ENCODE data around the gene TRIB2. TPM values are rescaled to one million over a fixed set of nuclear protein-coding genes. Genes with fewer than 3 reads are reported as not detected.
A peak's percentile ranks its signal among the peaks of the same experiment; 100 is the strongest.

TRIB2 gene
- total and polyA plus RNA-seq, 3 experiments from 2014 or later: 9.4 to 48.6 (median 9.6) TPM

GRCh38 chr2:12759248-12759647 lies 42.5 kb downstream of the TRIB2 start:
- no peaks in the 10 kb centered on the region for H3K9me3 ChIP-seq (ENCODE audit: low read length)
- Mint-ChIP-seq H3K4me1 (peaks cover 11 to 14% (median 13%) of the 10 kb centered on the region in 3 donors), H3K27me3 (peaks cover 0 to 3% of the 10 kb centered on the region in 2 donors), H3K36me3 (peaks cover 0 to 2% (median 0%) of the 10 kb centered on the region in 3 donors), H3K9me3 (no peaks in the 10 kb centered on the region), H3K27ac (no peak overlapping the region), H3K4me3 (no peak overlapping the region)
- H3K36me3 ChIP-seq (ENCODE audit: insufficient read depth, low read length): no peaks in the 10 kb centered on the region
- H3K27me3 ChIP-seq (ENCODE audit: insufficient read depth, low read length, poor library complexity, severe bottlenecking): no peaks in the 10 kb centered on the region
- ChIA-PET CTCF (interaction anchor here (0.8 kb wide), 1 partner anchor 15 kb away, joined by 4 read pairs; no protein-coding TSS in a partner anchor), POLR2A (no interaction called here)
- no peak for DNase-seq
- H3K4me3 ChIP-seq (ENCODE audit: low read length): no peak overlapping the region
- no peak overlapping the region for H3K27ac ChIP-seq (ENCODE audit: low read depth, low read length)
- H3K4me1 ChIP-seq (ENCODE audit: insufficient read depth, low read length): peaks cover 4% of the 10 kb centered on the region

- Histone ChIP-seq H3K9me3 (ENCODE audit: low read length) (no peaks in the 10 kb centered on the region), H3K27me3 (ENCODE audit: insufficient read depth, low read length, poor library complexity, severe bottlenecking) (no peaks in the 10 kb centered on the region), H3K27ac (ENCODE audit: low read depth, low read length) (no peak overlapping the region), H3K4me1 (ENCODE audit: insufficient read depth, low read length) (peaks cover 4% of the 10 kb centered on the region), H3K36me3 (ENCODE audit: insufficient read depth, low read length) (no peaks in the 10 kb centered on the region), H3K4me3 (ENCODE audit: low read length) (no peak overlapping the region)
- Mint-ChIP-seq H3K27me3 (peaks cover 0 to 2% of the 10 kb centered on the region in 2 donors), H3K36me3 (peaks cover 0 to 10% (median 0%) of the 10 kb centered on the region in 3 donors), H3K9me3 (peaks cover 0 to 7% (median 0%) of the 10 kb centered on the region in 5 donors), H3K4me1 (peaks cover 11 to 14% (median 13%) of the 10 kb centered on the region in 3 donors), H3K27ac (peak overlapping the region in 1 of 8 donors; percentile 27), H3K4me3 (peak overlapping the region in 4 of 7 donors; percentile 16 to 38 (median 18))
- ChIA-PET CTCF (interaction anchor here (1.3 kb wide), 1 partner anchor 43 kb away, joined by 3 read pairs; no protein-coding TSS in a partner anchor), POLR2A (no interaction called here)
- DNase-seq: no peak
Measured at GRCh38 chr2:12761104-12761503, 44.4 kb downstream of the TRIB2 start.

GRCh38 chr2:12762337-12762736 lies 45.6 kb downstream of the TRIB2 start:
- Mint-ChIP-seq H3K4me3 (no peak overlapping the region), H3K9me3 (peaks cover 0 to 7% (median 0%) of the 10 kb centered on the region in 5 donors), H3K36me3 (peaks cover 0 to 10% (median 0%) of the 10 kb centered on the region in 3 donors), H3K4me1 (peaks cover 11 to 14% (median 13%) of the 10 kb centered on the region in 3 donors), H3K27me3 (peaks cover 0 to 2% of the 10 kb centered on the region in 2 donors), H3K27ac (no peak overlapping the region)
- Histone ChIP-seq H3K27ac (ENCODE audit: low read depth, low read length) (no peak overlapping the region), H3K4me1 (ENCODE audit: insufficient read depth, low read length) (peaks cover 4% of the 10 kb centered on the region), H3K9me3 (ENCODE audit: low read length) (no peaks in the 10 kb centered on the region), H3K36me3 (ENCODE audit: insufficient read depth, low read length) (no peaks in the 10 kb centered on the region), H3K27me3 (ENCODE audit: insufficient read depth, low read length, poor library complexity, severe bottlenecking) (no peaks in the 10 kb centered on the region), H3K4me3 (ENCODE audit: low read length) (no peak overlapping the region)
- CTCF ChIA-PET: interaction anchor here (1.3 kb wide), 1 partner anchor 45 kb away, joined by 3 read pairs; no protein-coding TSS in a partner anchor
- POLR2A ChIA-PET: no interaction called here
- no peak for DNase-seq

GRCh38 chr2:12762976-12763375 lies 46.2 kb downstream of the TRIB2 start:
- no peak overlapping the region for H3K4me3 ChIP-seq (ENCODE audit: low read length)
- H3K36me3 ChIP-seq (ENCODE audit: insufficient read depth, low read length): no peaks in the 10 kb centered on the region
- POLR2A ChIA-PET: no interaction called here
- CTCF ChIA-PET: no interaction called here
- H3K4me1 ChIP-seq (ENCODE audit: insufficient read depth, low read length): peaks cover 4% of the 10 kb centered on the region
- Mint-ChIP-seq H3K27ac (no peak overlapping the region), H3K27me3 (peaks cover 4 to 5% of the 10 kb centered on the region in 2 donors), H3K4me1 (peaks cover 11 to 14% (median 13%) of the 10 kb centered on the region in 3 donors), H3K36me3 (peaks cover 0 to 10% (median 0%) of the 10 kb centered on the region in 3 donors), H3K4me3 (no peak overlapping the region), H3K9me3 (peaks cover 0 to 7% (median 0%) of the 10 kb centered on the region in 5 donors)
- no peak for DNase-seq
- H3K27ac ChIP-seq (ENCODE audit: low read depth, low read length): no peak overlapping the region
- no peaks in the 10 kb centered on the region for H3K27me3 ChIP-seq (ENCODE audit: insufficient read depth, low read length, poor library complexity, severe bottlenecking)
- H3K9me3 ChIP-seq (ENCODE audit: low read length): no peaks in the 10 kb centered on the region

GRCh38 chr2:12763486-12763885 lies 46.8 kb downstream of the TRIB2 start:
- DNase-seq: no peak
- no peak overlapping the region for H3K27ac ChIP-seq (ENCODE audit: low read depth, low read length)
- no peaks in the 10 kb centered on the region for H3K27me3 ChIP-seq (ENCODE audit: insufficient read depth, low read length, poor library complexity, severe bottlenecking)
- POLR2A ChIA-PET: no interaction called here
- Mint-ChIP-seq H3K27me3 (peaks cover 4 to 10% of the 10 kb centered on the region in 2 donors), H3K27ac (peak overlapping the region in 1 of 8 donors; percentile 7), H3K9me3 (peaks cover 0 to 7% (median 0%) of the 10 kb centered on the region in 5 donors), H3K36me3 (peaks cover 0 to 10% (median 0%) of the 10 kb centered on the region in 3 donors), H3K4me1 (peaks cover 11 to 14% (median 13%) of the 10 kb centered on the region in 3 donors), H3K4me3 (no peak overlapping the region)
- H3K4me1 ChIP-seq (ENCODE audit: insufficient read depth, low read length): peaks cover 4% of the 10 kb centered on the region
- H3K9me3 ChIP-seq (ENCODE audit: low read length): no peaks in the 10 kb centered on the region
- CTCF ChIA-PET: no interaction called here
- H3K4me3 ChIP-seq (ENCODE audit: low read length): no peak overlapping the region
- no peaks in the 10 kb centered on the region for H3K36me3 ChIP-seq (ENCODE audit: insufficient read depth, low read length)

GRCh38 chr2:12764075-12764730 lies 47.5 kb downstream of the TRIB2 start:
- ChIA-PET CTCF (interaction anchor here (1.3 kb wide), 1 partner anchor 13 kb away, joined by 3 read pairs; no protein-coding TSS in a partner anchor), POLR2A (no interaction called here)
- peaks cover 8 to 14% of the 10 kb centered on the region in 2 donors for H3K27me3 Mint-ChIP-seq
- H3K9me3 Mint-ChIP-seq: peaks cover 0 to 7% (median 0%) of the 10 kb centered on the region in 5 donors
- Histone ChIP-seq H3K27me3 (ENCODE audit: insufficient read depth, low read length, poor library complexity, severe bottlenecking) (no peaks in the 10 kb centered on the region), H3K4me3 (ENCODE audit: low read length) (no peak overlapping the region), H3K4me1 (ENCODE audit: insufficient read depth, low read length) (peaks cover 4% of the 10 kb centered on the region), H3K27ac (ENCODE audit: low read depth, low read length) (no peak overlapping the region), H3K9me3 (ENCODE audit: low read length) (no peaks in the 10 kb centered on the region), H3K36me3 (ENCODE audit: insufficient read depth, low read length) (no peaks in the 10 kb centered on the region)
- peaks cover 0 to 10% (median 0%) of the 10 kb centered on the region in 3 donors for H3K36me3 Mint-ChIP-seq
- H3K4me3 Mint-ChIP-seq: no peak overlapping the region
- no peak for DNase-seq
- H3K27ac Mint-ChIP-seq: peak overlapping the region in 1 of 8 donors; percentile 43
- peaks cover 11 to 14% (median 13%) of the 10 kb centered on the region in 3 donors for H3K4me1 Mint-ChIP-seq

- CTCF ChIA-PET: interaction anchor here (1.3 kb wide), 1 partner anchor 12 kb away, joined by 3 read pairs; no protein-coding TSS in a partner anchor
- DNase-seq: no peak
- Mint-ChIP-seq H3K36me3 (peaks cover 0 to 10% (median 0%) of the 10 kb centered on the region in 3 donors), H3K27ac (no peak overlapping the region), H3K9me3 (peaks cover 0 to 7% (median 0%) of the 10 kb centered on the region in 5 donors), H3K4me3 (no peak overlapping the region), H3K4me1 (peaks cover 11 to 14% (median 13%) of the 10 kb centered on the region in 3 donors), H3K27me3 (peaks cover 16 to 22% of the 10 kb centered on the region in 2 donors)
- Histone ChIP-seq H3K9me3 (ENCODE audit: low read length) (no peaks in the 10 kb centered on the region), H3K36me3 (ENCODE audit: insufficient read depth, low read length) (no peaks in the 10 kb centered on the region), H3K27ac (ENCODE audit: low read depth, low read length) (no peak overlapping the region), H3K27me3 (ENCODE audit: insufficient read depth, low read length, poor library complexity, severe bottlenecking) (no peaks in the 10 kb centered on the region), H3K4me1 (ENCODE audit: insufficient read depth, low read length) (peaks cover 4% of the 10 kb centered on the region), H3K4me3 (ENCODE audit: low read length) (no peak overlapping the region)
- POLR2A ChIA-PET: no interaction called here
Measured at GRCh38 chr2:12764849-12765605, 48.3 kb downstream of the TRIB2 start.
